WTC11 (cell line): ENCODE data around the gene TANC1. TPM values are rescaled to one million over a fixed set of nuclear protein-coding genes. Genes with fewer than 3 reads are reported as not detected.

Experiments used
- ATAC-seq: fragments of 200-7000 bp; cut with Tn5 transposase; 2 replicates; pipeline ENCODE4 v1.10.0; 2021; ENCODE audit warnings: mild to moderate bottlenecking, moderate library complexity
- CTCF ChIA-PET: fragments of 300-600 bp; sonication (Branson Sonifier 250); formaldehyde crosslinking; loops from one replicate; lab custom pipeline; 2021; ENCODE audit warnings: antibody characterized with exemption; lab: Charles Lee
- POLR2A ChIA-PET: fragments of 350-600 bp; sonication (Branson Sonifier 250); formaldehyde crosslinking; loops from one replicate; lab custom pipeline; 2021; ENCODE audit warnings: antibody characterized with exemption; lab: Charles Lee
- DNase-seq: peaks from one replicate; pipeline ENCODE4 v3.0.0; 2021; ENCODE audit warnings: low spot score
- H3K27ac Mint-ChIP-seq: 2 replicates; pipeline ENCODE4 v1.8.0; 2021; ENCODE audit warnings: mixed read lengths
- H3K27me3 Mint-ChIP-seq: 2 replicates; pipeline ENCODE4 v1.8.0; 2021; ENCODE audit warnings: low read depth, mild to moderate bottlenecking, moderate library complexity, mixed read lengths
- H3K36me3 Mint-ChIP-seq: 2 replicates; pipeline ENCODE4 v1.8.0; 2021; ENCODE audit warnings: mixed read lengths
- H3K4me1 Mint-ChIP-seq: 2 replicates; pipeline ENCODE4 v1.8.0; 2022; ENCODE audit warnings: mixed read lengths
- H3K4me3 Mint-ChIP-seq: 2 replicates; pipeline ENCODE4 v1.8.0; 2021; ENCODE audit warnings: mild to moderate bottlenecking, moderate library complexity, mixed read lengths
- H3K9me3 Mint-ChIP-seq: 2 replicates; pipeline ENCODE4 v1.8.0; 2021; ENCODE audit warnings: mixed read lengths
- AFF4 ChIP-seq: sonication (generic); formaldehyde crosslinking; IDR thresholded peaks from 2 replicates; pipeline ENCODE4 v1.8.1; 2023; ENCODE audit warnings: mild to moderate bottlenecking, missing genetic modification reagents, borderline replicate concordance
- CBFB ChIP-seq: sonication (generic); formaldehyde crosslinking; IDR thresholded peaks from 2 replicates; pipeline ENCODE4 v1.8.1; 2022; ENCODE audit warnings: mild to moderate bottlenecking, low read depth, missing genetic modification reagents
- ESRRA ChIP-seq: sonication (generic); formaldehyde crosslinking; IDR thresholded peaks from 2 replicates; pipeline ENCODE4 v1.8.1; 2022; ENCODE audit warnings: mild to moderate bottlenecking, missing genetic modification reagents, borderline replicate concordance
- FOXJ3 ChIP-seq: sonication (generic); formaldehyde crosslinking; IDR thresholded peaks from 2 replicates; pipeline ENCODE4 v1.9.0; 2021; ENCODE audit warnings: missing genetic modification reagents, mild to moderate bottlenecking, borderline replicate concordance
- IRF2 ChIP-seq: sonication (generic); formaldehyde crosslinking; IDR thresholded peaks from 2 replicates; pipeline ENCODE4 v1.8.0; 2022; ENCODE audit warnings: low read depth, missing genetic modification reagents, borderline replicate concordance
- KAT7 ChIP-seq: sonication (generic); formaldehyde crosslinking; IDR thresholded peaks from 2 replicates; pipeline ENCODE4 v1.8.1; 2023; ENCODE audit warnings: missing genetic modification reagents, mild to moderate bottlenecking, borderline replicate concordance
- NFE2L1 ChIP-seq: sonication (generic); formaldehyde crosslinking; IDR thresholded peaks from 2 replicates; pipeline ENCODE4 v1.8.1; 2023; ENCODE audit warnings: missing genetic modification reagents
- NR3C1 ChIP-seq: sonication (generic); formaldehyde crosslinking; conservative IDR thresholded peaks from 2 replicates; pipeline ENCODE4 v1.8.1; 2023; ENCODE audit warnings: low read depth, mild to moderate bottlenecking, missing genetic modification reagents
- RELA ChIP-seq: sonication (generic); formaldehyde crosslinking; IDR thresholded peaks from 2 replicates; pipeline ENCODE4 v1.8.1; 2022; ENCODE audit warnings: missing genetic modification reagents, mild to moderate bottlenecking, borderline replicate concordance
- SMAD3 ChIP-seq: sonication (generic); formaldehyde crosslinking; IDR thresholded peaks from 2 replicates; pipeline ENCODE4 v1.8.0; 2022; ENCODE audit warnings: missing genetic modification reagents, mild to moderate bottlenecking, borderline replicate concordance
- ZNF121 ChIP-seq: sonication (generic); formaldehyde crosslinking; IDR thresholded peaks from 2 replicates; pipeline ENCODE4 v1.8.0; 2023; ENCODE audit warnings: missing genetic modification reagents
- ZNF138 ChIP-seq: sonication (generic); formaldehyde crosslinking; conservative IDR thresholded peaks from 2 replicates; pipeline ENCODE4 v1.8.1; 2022; ENCODE audit warnings: mild to moderate bottlenecking, moderate library complexity, missing genetic modification reagents
- ZNF219 ChIP-seq: sonication (generic); formaldehyde crosslinking; IDR thresholded peaks from 2 replicates; pipeline ENCODE4 v1.8.0; 2023; ENCODE audit warnings: missing genetic modification reagents, mild to moderate bottlenecking, borderline replicate concordance
- ZNF317 ChIP-seq: sonication (generic); formaldehyde crosslinking; IDR thresholded peaks from 2 replicates; pipeline ENCODE4 v1.8.1; 2023; ENCODE audit warnings: low read depth, mild to moderate bottlenecking, moderate library complexity, missing genetic modification reagents, borderline replicate concordance
- total RNA-seq: library from RNA; stranded (reverse); gene quantifications from 3 replicates; pipeline ENCODE4 v1.2.3, GENCODE V29; 2021
- TF ChIP-seq, protein P1 (sequence below): fragments of 250-450 bp; sonication (Bioruptor Pico); conservative IDR thresholded peaks from 2 replicates; pipeline ENCODE4 v1.9.0; 2021; ENCODE audit warnings: mild to moderate bottlenecking
- TF ChIP-seq, protein P2 (sequence below): fragments of 250-450 bp; sonication (Bioruptor Pico); IDR thresholded peaks from 2 replicates; pipeline ENCODE4 v1.9.0; 2021; ENCODE audit warnings: mild to moderate bottlenecking
- TF ChIP-seq, protein P3 (sequence below): sonication (generic); formaldehyde crosslinking; IDR thresholded peaks from 2 replicates; pipeline ENCODE4 v1.8.1; 2023; ENCODE audit warnings: mild to moderate bottlenecking, moderate library complexity, missing genetic modification reagents

Gene TANC1
- total RNA-seq, 1 experiment from 2014 or later: 11.6 TPM

GRCh38 chr2:158932131-158932645 is 36.3 kb upstream of the TANC1 start:
- no peak for DNase-seq
- Mint-ChIP-seq H3K4me3 (no peak overlapping the region), H3K36me3 (no peaks in the 10 kb centered on the region; the same call in 1 of the 2 replicates)

More at GRCh38 chr2:158932131-158932645, 36.3 kb upstream of the TANC1 start:
- Mint-ChIP-seq H3K27me3 (peaks cover 7% of the 10 kb centered on the region), H3K9me3 (peaks cover 28% of the 10 kb centered on the region), H3K4me1 (peaks cover 18% of the 10 kb centered on the region), H3K27ac (no peak overlapping the region)
- POLR2A ChIA-PET: interaction anchor here (0.5 kb wide), 1 partner anchor 683 kb away, joined by 4 read pairs; no protein-coding TSS in a partner anchor
- ATAC-seq: no peak
- TF ChIP-seq ZNF121 (no peak), AFF4 (CRISPR knock-in tag) (no peak), NFE2L1 (CRISPR knock-in tag) (no peak), ESRRA (no peak), ZNF317 (no peak), ZNF219 (CRISPR knock-in tag) (no peak), RELA (CRISPR knock-in tag) (no peak), SMAD3 (no peak), IRF2 (CRISPR knock-in tag) (no peak), NR3C1 (CRISPR knock-in tag) (no peak), KAT7 (CRISPR knock-in tag) (no peak), CBFB (CRISPR knock-in tag) (no peak), ZNF138 (CRISPR knock-in tag) (no peak), FOXJ3 (CRISPR knock-in tag) (no peak)
- TF ChIP-seq, protein P1, sequence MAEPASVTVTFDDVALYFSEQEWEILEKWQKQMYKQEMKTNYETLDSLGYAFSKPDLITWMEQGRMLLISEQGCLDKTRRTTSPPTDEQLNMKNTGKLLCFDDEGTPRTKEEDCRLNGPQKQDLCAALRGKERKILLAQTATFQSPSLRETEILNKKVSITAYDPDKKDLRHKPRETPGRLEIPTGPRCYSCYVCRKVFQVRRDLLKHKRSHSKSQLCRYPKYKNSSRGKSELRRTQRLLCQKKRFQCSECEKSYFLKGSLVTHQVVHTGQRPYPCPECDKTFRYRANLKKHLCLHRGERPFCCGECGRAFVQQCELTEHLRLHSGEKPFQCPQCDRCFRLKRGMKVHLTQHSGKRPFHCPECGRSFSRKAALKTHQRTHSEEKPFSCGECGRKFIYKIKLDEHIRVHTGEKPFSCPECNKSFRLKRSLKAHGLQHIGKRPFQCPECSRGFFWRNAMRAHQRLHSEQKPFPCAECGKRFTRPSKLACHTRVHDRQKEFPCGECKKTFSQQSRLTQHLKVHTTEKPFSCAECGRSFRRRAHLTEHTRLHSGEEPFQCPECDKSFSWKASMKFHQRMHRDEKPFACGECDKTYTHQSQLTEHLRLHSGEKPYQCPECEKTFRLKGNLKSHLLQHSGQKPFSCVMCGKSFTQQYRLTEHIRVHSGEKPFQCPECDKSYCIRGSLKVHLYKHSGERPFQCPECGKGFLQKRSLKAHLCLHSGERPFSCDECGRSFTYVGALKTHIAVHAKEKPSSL: no peak
- TF ChIP-seq, protein P2, sequence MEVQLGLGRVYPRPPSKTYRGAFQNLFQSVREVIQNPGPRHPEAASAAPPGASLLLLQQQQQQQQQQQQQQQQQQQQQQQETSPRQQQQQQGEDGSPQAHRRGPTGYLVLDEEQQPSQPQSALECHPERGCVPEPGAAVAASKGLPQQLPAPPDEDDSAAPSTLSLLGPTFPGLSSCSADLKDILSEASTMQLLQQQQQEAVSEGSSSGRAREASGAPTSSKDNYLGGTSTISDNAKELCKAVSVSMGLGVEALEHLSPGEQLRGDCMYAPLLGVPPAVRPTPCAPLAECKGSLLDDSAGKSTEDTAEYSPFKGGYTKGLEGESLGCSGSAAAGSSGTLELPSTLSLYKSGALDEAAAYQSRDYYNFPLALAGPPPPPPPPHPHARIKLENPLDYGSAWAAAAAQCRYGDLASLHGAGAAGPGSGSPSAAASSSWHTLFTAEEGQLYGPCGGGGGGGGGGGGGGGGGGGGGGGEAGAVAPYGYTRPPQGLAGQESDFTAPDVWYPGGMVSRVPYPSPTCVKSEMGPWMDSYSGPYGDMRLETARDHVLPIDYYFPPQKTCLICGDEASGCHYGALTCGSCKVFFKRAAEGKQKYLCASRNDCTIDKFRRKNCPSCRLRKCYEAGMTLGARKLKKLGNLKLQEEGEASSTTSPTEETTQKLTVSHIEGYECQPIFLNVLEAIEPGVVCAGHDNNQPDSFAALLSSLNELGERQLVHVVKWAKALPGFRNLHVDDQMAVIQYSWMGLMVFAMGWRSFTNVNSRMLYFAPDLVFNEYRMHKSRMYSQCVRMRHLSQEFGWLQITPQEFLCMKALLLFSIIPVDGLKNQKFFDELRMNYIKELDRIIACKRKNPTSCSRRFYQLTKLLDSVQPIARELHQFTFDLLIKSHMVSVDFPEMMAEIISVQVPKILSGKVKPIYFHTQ (CRISPR knock-in tag): no peak
- TF ChIP-seq, protein P3, sequence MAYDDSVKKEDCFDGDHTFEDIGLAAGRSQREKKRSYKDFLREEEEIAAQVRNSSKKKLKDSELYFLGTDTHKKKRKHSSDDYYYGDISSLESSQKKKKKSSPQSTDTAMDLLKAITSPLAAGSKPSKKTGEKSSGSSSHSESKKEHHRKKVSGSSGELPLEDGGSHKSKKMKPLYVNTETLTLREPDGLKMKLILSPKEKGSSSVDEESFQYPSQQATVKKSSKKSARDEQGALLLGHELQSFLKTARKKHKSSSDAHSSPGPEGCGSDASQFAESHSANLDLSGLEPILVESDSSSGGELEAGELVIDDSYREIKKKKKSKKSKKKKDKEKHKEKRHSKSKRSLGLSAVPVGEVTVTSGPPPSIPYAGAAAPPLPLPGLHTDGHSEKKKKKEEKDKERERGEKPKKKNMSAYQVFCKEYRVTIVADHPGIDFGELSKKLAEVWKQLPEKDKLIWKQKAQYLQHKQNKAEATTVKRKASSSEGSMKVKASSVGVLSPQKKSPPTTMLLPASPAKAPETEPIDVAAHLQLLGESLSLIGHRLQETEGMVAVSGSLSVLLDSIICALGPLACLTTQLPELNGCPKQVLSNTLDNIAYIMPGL (CRISPR knock-in tag): no peak
- CTCF ChIA-PET: no interaction called here
